ENCODE measurements around the gene PDLIM1. TPM values are rescaled to one million over a fixed set of nuclear protein-coding genes. Genes with fewer than 3 reads are reported as not detected.

PDLIM1 gene
- total RNA-seq, 1 experiment from 2014 or later, result 183 TPM

GRCh38 chr10:95306851-95307250 lies 16.0 kb upstream of the PDLIM1 start:
- intact Hi-C loops (cut with micrococcal nuclease; ENCODE audit: unreplicated experiment), result no loop called here
- BruUV-seq (replicated peaks), result no TSS peak
- Histone ChIP-seq H3K27ac (ENCODE audit: low read length) (no peak overlapping the region), H3K36me3 (ENCODE audit: control insufficient read depth, insufficient read depth, low read length) (no peaks in the 10 kb centered on the region), H3K27me3 (ENCODE audit: control insufficient read depth, insufficient read depth, low read length) (no peaks in the 10 kb centered on the region), H3K4me3 (ENCODE audit: low read depth in 2 of 2, low read length in 2 of 2) (no peak overlapping the region), H3K9me3 (ENCODE audit: control insufficient read depth, insufficient read depth, low read depth, low read length) (no peaks in the 10 kb centered on the region), H3K4me1 (ENCODE audit: control insufficient read depth, insufficient read depth, low read length) (peaks cover 34% of the 10 kb centered on the region)
- no peak for DNase-seq (ENCODE audit: low read depth, low spot score)
- in situ Hi-C loops (cut with HindIII; ENCODE audit: low pct_unique_long_range_greater_than_20kb, low sequenced_read_pairs), result no loop called here
- TF ChIP-seq REST (IDR thresholded peaks at IDR 0.05; ENCODE audit: insufficient read depth in 1 of 2, low read depth in 2 of 2, low read length in 1 of 2) (no peak), CTCF (IDR thresholded peaks at IDR 0.05) (no peak), TCF7L2 (IDR thresholded peaks at IDR 0.05; ENCODE audit: low read depth, low read length) (no peak), POLR2AphosphoS5 (IDR thresholded peaks at IDR 0.05; ENCODE audit: low read depth, low read length) (no peak), SIN3A (IDR thresholded peaks at IDR 0.05; ENCODE audit: borderline replicate concordance, insufficient read depth, low read depth, low read length) (no peak)
- no peak for ATAC-seq
- ChIA-PET CTCF (no interaction called here), POLR2A (interaction anchor here (0.8 kb wide), 1 partner anchor 38 kb away, joined by 4 read pairs; no protein-coding TSS in a partner anchor)

DNA sequence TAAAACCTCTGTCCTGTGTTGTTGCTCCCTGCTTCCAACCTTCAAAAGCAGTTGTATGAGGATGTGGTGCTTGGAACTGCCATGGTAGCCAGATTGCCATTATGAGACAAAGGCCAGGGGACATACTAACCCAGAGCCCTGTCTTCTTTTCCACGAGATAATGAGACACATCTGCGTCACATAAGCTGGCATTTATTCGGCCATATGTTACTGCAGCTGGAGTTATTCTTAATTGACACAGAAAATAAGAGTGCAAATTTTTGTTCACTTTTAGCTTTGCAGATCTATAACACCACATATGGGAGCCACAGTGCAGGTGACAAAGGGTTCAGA lies 15.5 kb upstream of the PDLIM1 start:
- ChIA-PET POLR2A (interaction anchor here (0.8 kb wide), 1 partner anchor 38 kb away, joined by 4 read pairs; no protein-coding TSS in a partner anchor), CTCF (no interaction called here)
- no peak for DNase-seq (ENCODE audit: low read depth, low spot score)

More for the DNA sequence above, 15.5 kb upstream of the PDLIM1 start:
- in situ Hi-C loops (cut with HindIII; ENCODE audit: low pct_unique_long_range_greater_than_20kb, low sequenced_read_pairs), result no loop called here
- BruUV-seq (replicated peaks), result no TSS peak
- Histone ChIP-seq H3K27me3 (ENCODE audit: control insufficient read depth, insufficient read depth, low read length) (no peaks in the 10 kb centered on the region), H3K9me3 (ENCODE audit: control insufficient read depth, insufficient read depth, low read depth, low read length) (no peaks in the 10 kb centered on the region), H3K4me1 (ENCODE audit: control insufficient read depth, insufficient read depth, low read length) (peaks cover 34% of the 10 kb centered on the region), H3K36me3 (ENCODE audit: control insufficient read depth, insufficient read depth, low read length) (no peaks in the 10 kb centered on the region), H3K4me3 (ENCODE audit: low read depth in 2 of 2, low read length in 2 of 2) (no peak overlapping the region), H3K27ac (ENCODE audit: low read length) (no peak overlapping the region)
- no peak for ATAC-seq
- intact Hi-C loops (cut with micrococcal nuclease; ENCODE audit: unreplicated experiment), result no loop called here
- TF ChIP-seq SIN3A (IDR thresholded peaks at IDR 0.05; ENCODE audit: borderline replicate concordance, insufficient read depth, low read depth, low read length), result no peak
- TF ChIP-seq CTCF (IDR thresholded peaks at IDR 0.05), result no peak
- TF ChIP-seq REST (IDR thresholded peaks at IDR 0.05; ENCODE audit: insufficient read depth in 1 of 2, low read depth in 2 of 2, low read length in 1 of 2), result no peak
- no peak for TF ChIP-seq POLR2AphosphoS5 (IDR thresholded peaks at IDR 0.05; ENCODE audit: low read depth, low read length)
- TF ChIP-seq TCF7L2 (IDR thresholded peaks at IDR 0.05; ENCODE audit: low read depth, low read length), result no peak

Measured in Panc1 (cell line).